Sciatic nerve (tissue), 2 donors: ENCODE data around the gene ZNF74. TPM values are rescaled to one million over a fixed set of nuclear protein-coding genes. Genes with fewer than 3 reads are reported as not detected.
A peak's percentile ranks its signal among the peaks of the same experiment; 100 is the strongest.

Experiments
- ATAC-seq: fragments of 200-7000 bp; cut with Tn5 transposase; one replicate; pipeline ENCODE4 v1.9.1; 2020; ENCODE audit warnings: mild to moderate bottlenecking, moderate library complexity
- DNase-seq: peaks from one replicate; pipeline ENCODE4 v3.0.0-alpha.2; 2020; ENCODE audit warnings: low spot score
- intact Hi-C: fragments of 100-400 bp; cut with DNase I; formaldehyde crosslinking; loops from one replicate; pipeline ENCODE4 v1.14.2; 2022
- total RNA-seq: library from RNA; stranded (reverse); fragmentation: NEBNext Ultra II Directional; extraction: Animal tissue kit (Norgen Biotek cat#: 25700); gene quantifications from one replicate; pipeline ENCODE4 v1.2.1, GENCODE V29; 2021
- donor health status: DM: no; HTN: no; CAD: no.
- donor health status: DM: no; HTN: no; CAD: no.

ZNF74 gene
- total RNA-seq, 1 donor from 2014 or later = 10.8 TPM

GRCh38 chr22:20426259-20426615 lies 32.3 kb downstream of the ZNF74 start:
- ATAC-seq (no peak), DNase-seq (no peak)
- intact Hi-C loops = loop anchor here (10.0 kb wide), 2 partner anchors 69 to 149 kb away; partner anchors contain the start of gene KLHL22

GRCh38 chr22:20427104-20427944 lies 33.4 kb downstream of the ZNF74 start:
- ATAC-seq (no peak), DNase-seq (no peak)
- intact Hi-C loops = loop anchor here (10.0 kb wide), 2 partner anchors 67 to 147 kb away; partner anchors contain the start of gene KLHL22

- ATAC-seq (no peak), DNase-seq (peak; percentile 39)
- intact Hi-C loops = loop anchor here (10.0 kb wide), 2 partner anchors 67 to 147 kb away; partner anchors contain the start of gene KLHL22
Measured at GRCh38 chr22:20427945-20428417, 34.0 kb downstream of the ZNF74 start.

- DNase-seq = peak; percentile 48
- ATAC-seq = no peak
- intact Hi-C loops = loop anchor here (10.0 kb wide), 2 partner anchors 66 to 146 kb away; partner anchors contain the start of gene KLHL22
Measured at GRCh38 chr22:20428496-20429253, 34.7 kb downstream of the ZNF74 start.

GRCh38 chr22:20429254-20430100 lies 35.5 kb downstream of the ZNF74 start:
- intact Hi-C loops = loop anchor here (10.0 kb wide), 2 partner anchors 65 to 145 kb away; partner anchors contain the start of gene KLHL22
- peak; percentile 80 for DNase-seq
- peak; percentile 40 for ATAC-seq

- intact Hi-C loops = no loop called here
- DNase-seq = peak; percentile 50
- ATAC-seq = no peak
Measured at GRCh38 chr22:20430101-20430719, 36.3 kb downstream of the ZNF74 start.

GRCh38 chr22:20430720-20431510 lies 37.0 kb downstream of the ZNF74 start:
- ATAC-seq (no peak), DNase-seq (peak; percentile 63)
- intact Hi-C loops = no loop called here

- intact Hi-C loops = no loop called here
- no peak for ATAC-seq
- peak; percentile 62 for DNase-seq
Measured at GRCh38 chr22:20431511-20432192, 37.7 kb downstream of the ZNF74 start.

- no peak for ATAC-seq
- peak; percentile 51 for DNase-seq
- intact Hi-C loops = no loop called here
Measured at GRCh38 chr22:20432244-20432686, 38.3 kb downstream of the ZNF74 start.

GRCh38 chr22:20433191-20433590 lies 39.2 kb downstream of the ZNF74 start:
- intact Hi-C loops = no loop called here
- ATAC-seq (no peak), DNase-seq (peak; percentile 50)

- ATAC-seq (no peak), DNase-seq (peak; percentile 43)
- intact Hi-C loops = no loop called here
Measured at GRCh38 chr22:20433686-20434241, 39.8 kb downstream of the ZNF74 start.

GRCh38 chr22:20434264-20434751 lies 40.4 kb downstream of the ZNF74 start:
- no peak for ATAC-seq
- intact Hi-C loops = no loop called here
- DNase-seq = peak; percentile 33

GRCh38 chr22:20434773-20435172 lies 40.8 kb downstream of the ZNF74 start:
- intact Hi-C loops = no loop called here

GRCh38 chr22:20435436-20436306 lies 41.7 kb downstream of the ZNF74 start:
- peak; percentile 56 for DNase-seq
- intact Hi-C loops = no loop called here
- no peak for ATAC-seq

More at GRCh38 chr22:20434773-20435172, 40.8 kb downstream of the ZNF74 start:
- no peak for ATAC-seq
- peak; percentile 22 for DNase-seq

- no peak for ATAC-seq
- intact Hi-C loops = no loop called here
- DNase-seq = no peak
Measured at GRCh38 chr22:20436307-20436767, 42.4 kb downstream of the ZNF74 start.
